AG04449 (cell line): ENCODE data around the gene CHKB.
A peak's percentile ranks its signal among the peaks of the same experiment; 100 is the strongest.
"Not testable (repeated sequence)": the region's sequence is repeated elsewhere in the genome, so short reads cannot be mapped to it uniquely, and the experiment has no call there.

ENCODE experiments used
- CTCF ChIA-PET: fragments of 350-600 bp; formaldehyde crosslinking; extraction: SDS; loops from one replicate; lab custom pipeline; 2021; ENCODE audit warnings: antibody characterized with exemption; lab: Yijun Ruan, JAX
- POLR2A ChIA-PET: fragments of 400-600, 350-600 bp; formaldehyde crosslinking; extraction: SDS; loops from one replicate; lab custom pipeline; 2020; ENCODE audit warnings: antibody characterized with exemption, inconsistent platforms; lab: Yijun Ruan, JAX
- DNase-seq: peaks from one replicate; pipeline ENCODE4 v3.0.0-alpha.2; 2010; ENCODE audit warnings: low read depth, low spot score
- H3K4me3 ChIP-seq: 2 replicates; pipeline ENCODE4 v1.5.1; 2011; ENCODE audit warnings: low read depth, mild to moderate bottlenecking, control low read depth, low read length
- TF ChIP-seq, protein P1 (sequence below): IDR thresholded peaks from one replicate; pipeline ENCODE4 v1.5.1; 2011; ENCODE audit warnings: mild to moderate bottlenecking, moderate library complexity, low read length, control low read depth, inconsistent platforms; ENCODE audit not compliant: insufficient read depth; ENCODE audit errors: missing control alignments

CHKB gene

GRCh38 chr22:50622723-50623327 is 40.2 kb upstream of the CHKB start:
- no peak for DNase-seq
- POLR2A ChIA-PET, result interaction anchor here (0.6 kb wide), 1 partner anchor 97 kb away, joined by 3 read pairs; no protein-coding TSS in a partner anchor
- TF ChIP-seq, protein P1, sequence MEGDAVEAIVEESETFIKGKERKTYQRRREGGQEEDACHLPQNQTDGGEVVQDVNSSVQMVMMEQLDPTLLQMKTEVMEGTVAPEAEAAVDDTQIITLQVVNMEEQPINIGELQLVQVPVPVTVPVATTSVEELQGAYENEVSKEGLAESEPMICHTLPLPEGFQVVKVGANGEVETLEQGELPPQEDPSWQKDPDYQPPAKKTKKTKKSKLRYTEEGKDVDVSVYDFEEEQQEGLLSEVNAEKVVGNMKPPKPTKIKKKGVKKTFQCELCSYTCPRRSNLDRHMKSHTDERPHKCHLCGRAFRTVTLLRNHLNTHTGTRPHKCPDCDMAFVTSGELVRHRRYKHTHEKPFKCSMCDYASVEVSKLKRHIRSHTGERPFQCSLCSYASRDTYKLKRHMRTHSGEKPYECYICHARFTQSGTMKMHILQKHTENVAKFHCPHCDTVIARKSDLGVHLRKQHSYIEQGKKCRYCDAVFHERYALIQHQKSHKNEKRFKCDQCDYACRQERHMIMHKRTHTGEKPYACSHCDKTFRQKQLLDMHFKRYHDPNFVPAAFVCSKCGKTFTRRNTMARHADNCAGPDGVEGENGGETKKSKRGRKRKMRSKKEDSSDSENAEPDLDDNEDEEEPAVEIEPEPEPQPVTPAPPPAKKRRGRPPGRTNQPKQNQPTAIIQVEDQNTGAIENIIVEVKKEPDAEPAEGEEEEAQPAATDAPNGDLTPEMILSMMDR, result no peak
- no peak overlapping the region for H3K4me3 ChIP-seq
- CTCF ChIA-PET, result interaction anchor here (1.2 to 2.7 kb wide), 4 partner anchors 13 to 386 kb away, joined by 3 to 16 read pairs (median 6); no protein-coding TSS in a partner anchor

DNA sequence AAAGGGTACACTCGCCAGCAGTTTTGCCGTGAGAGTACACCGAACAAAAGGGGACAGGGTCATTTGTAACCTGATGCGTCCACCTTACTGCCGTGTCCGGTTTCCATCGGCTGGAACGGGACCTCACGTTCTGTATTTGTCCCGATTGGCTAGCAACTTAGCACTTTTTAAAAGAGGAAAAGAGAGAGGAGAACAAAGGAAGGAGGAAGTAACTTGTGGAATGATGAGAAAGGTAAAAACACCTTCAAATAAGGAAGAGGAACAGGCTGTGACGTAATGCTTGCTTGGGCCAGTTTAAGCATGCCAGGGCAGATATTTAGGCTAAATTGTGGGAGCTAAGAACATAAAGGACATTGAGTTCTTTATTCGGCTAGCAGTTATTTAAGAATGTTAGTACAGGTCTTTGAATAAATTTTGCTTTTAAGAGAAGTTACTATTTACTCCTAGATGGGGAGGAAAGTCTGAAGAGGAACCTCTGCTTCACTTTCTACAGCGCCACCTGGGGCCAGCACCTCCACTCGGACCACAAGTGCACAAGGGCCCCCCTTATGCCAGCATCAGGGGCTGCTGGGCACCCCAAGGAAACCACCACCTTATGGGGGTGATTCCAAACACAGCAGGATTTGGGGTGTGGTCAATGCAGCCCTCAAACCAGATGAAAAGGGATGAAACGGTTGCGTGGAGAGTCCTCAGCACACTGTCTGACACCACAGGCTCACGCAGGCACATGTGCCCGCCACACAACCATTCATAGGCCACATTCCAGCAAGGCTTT is 39.5 kb upstream of the CHKB start:
- TF ChIP-seq, protein P1, result peak; percentile 10
- ChIA-PET CTCF (interaction anchor here (1.2 to 3.5 kb wide), 16 partner anchors 10 to 371 kb away, joined by 4 to 33 read pairs (median 6); partner anchors contain the start of genes HDAC10, KLHDC7B and SCO2), POLR2A (no interaction called here)
- DNase-seq, result no peak
- H3K4me3 ChIP-seq, result no peak overlapping the region

DNA sequence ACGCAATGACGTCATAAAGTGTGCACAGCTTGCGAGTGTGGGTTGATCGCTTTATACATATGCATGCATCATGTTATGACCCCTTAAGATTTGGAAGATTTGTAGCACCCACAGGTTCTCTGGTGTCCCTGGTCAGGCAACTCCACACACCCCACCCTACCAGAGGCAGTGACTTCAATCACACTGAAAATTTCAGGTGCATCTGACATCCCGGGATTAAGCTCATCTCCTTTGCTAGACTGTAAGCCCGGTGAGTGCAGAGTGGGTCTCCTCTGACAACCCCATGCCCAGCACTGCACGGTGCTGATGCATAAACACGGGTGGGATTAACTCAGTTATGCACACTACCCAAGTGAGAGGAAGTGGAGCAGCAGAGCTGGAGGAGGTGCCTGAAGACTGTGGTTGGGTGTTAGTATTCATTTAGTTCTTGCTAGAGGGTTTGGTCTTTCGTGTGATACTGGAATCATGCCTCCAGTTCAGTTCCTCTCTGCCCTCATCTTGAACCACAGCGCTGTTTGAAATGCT is 38.8 kb upstream of the CHKB start:
- DNase-seq, result no peak
- H3K4me3 ChIP-seq, result no peak overlapping the region
- ChIA-PET CTCF (interaction anchor here (0.6 to 3.5 kb wide), 35 partner anchors 9 to 384 kb away, joined by 3 to 33 read pairs (median 4); partner anchors contain the start of genes HDAC10, KLHDC7B, LMF2 and NCAPH2), POLR2A (interaction anchor here (1.8 kb wide), 1 partner anchor 96 kb away, joined by 14 read pairs; the partner anchor contains the start of gene SCO2)
- TF ChIP-seq, protein P1, result no peak

DNA sequence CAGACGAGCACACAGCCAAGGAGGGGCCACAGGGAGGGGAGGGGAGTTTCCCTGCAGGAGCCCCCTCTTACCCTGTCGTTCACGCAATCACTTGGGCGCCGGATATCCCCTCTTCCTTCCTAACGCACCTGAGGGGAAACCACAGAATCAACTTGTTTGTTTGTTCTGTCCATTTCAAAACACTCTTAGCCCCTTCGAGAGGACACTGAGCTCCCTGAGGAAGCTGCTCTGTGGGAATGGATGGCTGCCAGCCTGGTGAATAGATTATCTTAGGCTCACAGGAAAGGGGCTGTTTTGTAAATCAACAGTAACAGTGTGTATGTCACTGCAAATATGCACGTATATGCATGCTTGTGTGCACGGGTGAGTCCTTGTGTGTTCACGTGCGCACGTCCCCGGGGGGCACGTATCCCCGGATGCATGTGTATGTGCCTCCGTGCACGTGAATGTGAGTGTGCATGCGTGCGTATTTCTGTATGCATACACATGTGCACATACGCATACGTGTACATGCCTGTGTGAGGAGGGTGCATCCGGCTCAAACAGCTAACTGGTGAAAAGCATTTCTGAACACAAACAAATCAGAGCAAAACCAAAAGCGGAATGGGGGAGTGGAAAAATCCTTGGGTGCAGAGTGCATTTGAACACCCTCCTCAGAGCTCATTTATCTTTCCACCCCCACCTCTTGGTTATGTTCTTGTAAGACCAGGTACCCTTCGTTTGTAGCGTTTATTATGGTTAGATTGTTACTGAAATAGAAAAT is 38.1 kb upstream of the CHKB start:
- no peak for DNase-seq
- ChIA-PET POLR2A (interaction anchor here (1.8 kb wide), 1 partner anchor 95 kb away, joined by 14 read pairs; the partner anchor contains the start of gene SCO2), CTCF (interaction anchor here (0.6 to 3.5 kb wide), 43 partner anchors 9 to 383 kb away, joined by 3 to 33 read pairs (median 4); partner anchors contain the start of genes CPT1B, HDAC10, KLHDC7B and LMF2)
- no peak overlapping the region for H3K4me3 ChIP-seq
- TF ChIP-seq, protein P1, result no peak

DNA sequence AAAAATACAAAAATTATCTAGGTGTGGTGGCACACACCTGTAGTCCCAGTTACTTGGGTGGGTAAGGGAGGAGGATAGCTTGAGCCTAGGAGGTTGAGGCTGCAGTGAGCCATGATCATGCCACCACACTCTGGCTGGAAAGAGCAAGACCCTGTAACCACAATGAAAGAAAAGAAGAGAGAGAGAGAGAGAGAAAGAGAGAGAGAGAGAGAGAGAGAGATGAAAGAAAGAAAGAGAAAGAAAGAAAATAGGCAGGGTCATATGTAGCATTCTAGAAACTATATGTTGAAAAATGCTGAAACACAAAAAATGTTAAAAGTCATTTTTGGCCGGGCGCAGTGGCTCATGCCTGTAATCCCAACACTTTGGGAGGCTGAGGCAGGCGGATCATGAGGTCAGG is 31.6 kb upstream of the CHKB start:
- CTCF ChIA-PET, H3K4me3 ChIP-seq, DNase-seq: not testable (repeated sequence)
- POLR2A ChIA-PET, result interaction anchor here (0.6 kb wide), 1 partner anchor 115 kb away, joined by 3 read pairs; no protein-coding TSS in a partner anchor
